Sigmoid colon (tissue), 7 donors: ENCODE data around the gene RAPGEF5. TPM values are rescaled to one million over a fixed set of nuclear protein-coding genes. Genes with fewer than 3 reads are reported as not detected.

Experiments used
- DNase-seq: peaks from one replicate; pipeline ENCODE4 v3.0.0-alpha.2; 2019
- H3K27ac ChIP-seq, 4 donors: fragments of 200-600 bp; sonication (generic); one replicate each; pipeline ENCODE4 v1.5.1; 2016 to 2019; ENCODE audit warnings: mild to moderate bottlenecking in 1 of 4
- H3K27me3 ChIP-seq, 3 donors: fragments of 200-600 bp; sonication (generic); one replicate each; pipeline ENCODE4 v1.5.1; 2019; ENCODE audit warnings: mild to moderate bottlenecking in 1 of 3
- H3K36me3 ChIP-seq, 4 donors: fragments of 200-600 bp; sonication (generic); one replicate each; pipeline ENCODE4 v1.5.1; 2016 to 2019
- H3K4me1 ChIP-seq, 4 donors: fragments of 200-600 bp; sonication (generic); one replicate each; pipeline ENCODE4 v1.5.1; 2017 to 2019
- H3K4me3 ChIP-seq, 4 donors: fragments of 200-600 bp; sonication (generic); one replicate each; pipeline ENCODE4 v1.5.1; 2017 to 2019; ENCODE audit warnings: mild to moderate bottlenecking in 2 of 4, moderate library complexity in 1 of 4
- H3K9me3 ChIP-seq, 4 donors: fragments of 200-600 bp in 3 of 4; sonication (generic) in 3 of 4; one replicate each; pipeline versions ENCODE4 v1.5.1 to v1.6.1; 2013 to 2019
- EP300 ChIP-seq, 4 donors: sonication (generic); formaldehyde crosslinking; IDR thresholded peaks; one replicate each; pipeline ENCODE4 v1.6.1; 2017; ENCODE audit warnings: antibody characterized with exemption in 4 of 4
- POLR2A ChIP-seq, 2 donors: fragments of 450-650 bp; IDR thresholded peaks; one replicate each; pipeline ENCODE4 v1.6.1; 2016; ENCODE audit warnings: antibody characterized with exemption in 2 of 2, mild to moderate bottlenecking in 2 of 2, moderate library complexity in 2 of 2
- POLR2AphosphoS5 ChIP-seq, 4 donors: sonication (generic); formaldehyde crosslinking; IDR thresholded peaks; one replicate each; pipeline ENCODE4 v1.6.1; 2017; ENCODE audit warnings: antibody characterized with exemption in 4 of 4
- WGBS, 2 donors: extraction: QIAGEN DNeasy Blood & Tissue Kit; methylation state at CpG; one replicate each; pipeline ENCODE4 v1.1.7; 2013; 5-methylcytosine and 5-hydroxymethylcytosine counted together
- intact Hi-C: fragments of 100-400 bp; cut with DNase I; formaldehyde crosslinking; loops from one replicate; pipeline ENCODE4 v1.15.1; 2023
- polyA plus RNA-seq, 3 donors: library from polyadenylated mRNA; stranded (reverse); fragments of 200-250 nt; gene quantifications; one replicate each; pipeline ENCODE4 v1.2.3, GENCODE V29; 2013
- total RNA-seq, 4 donors: library from RNA; depleted of rRNA; stranded (reverse); fragments of >200 nt; gene quantifications; one replicate each; pipeline ENCODE4 v1.1.0, GENCODE V29; 2016
- TF ChIP-seq, protein P1 (sequence below), 4 experiments: fragments of 450-650 bp in 3 of 4; fragments of 200-600 bp in 1 of 4; IDR thresholded peaks; one replicate each; pipeline ENCODE4 v1.5.1; 2016 to 2019; ENCODE audit warnings: antibody characterized with exemption in 4 of 4, mild to moderate bottlenecking in 3 of 4, moderate library complexity in 2 of 4
- donor health status: healthy with polysubstance abuse.
- donor health status: Bipolar disorder and iron deficiency.
- donor health status: healthy.

RAPGEF5 gene
- total and polyA plus RNA-seq, 7 donors: 6.0 to 17.9 (median 12.6) TPM

DNA sequence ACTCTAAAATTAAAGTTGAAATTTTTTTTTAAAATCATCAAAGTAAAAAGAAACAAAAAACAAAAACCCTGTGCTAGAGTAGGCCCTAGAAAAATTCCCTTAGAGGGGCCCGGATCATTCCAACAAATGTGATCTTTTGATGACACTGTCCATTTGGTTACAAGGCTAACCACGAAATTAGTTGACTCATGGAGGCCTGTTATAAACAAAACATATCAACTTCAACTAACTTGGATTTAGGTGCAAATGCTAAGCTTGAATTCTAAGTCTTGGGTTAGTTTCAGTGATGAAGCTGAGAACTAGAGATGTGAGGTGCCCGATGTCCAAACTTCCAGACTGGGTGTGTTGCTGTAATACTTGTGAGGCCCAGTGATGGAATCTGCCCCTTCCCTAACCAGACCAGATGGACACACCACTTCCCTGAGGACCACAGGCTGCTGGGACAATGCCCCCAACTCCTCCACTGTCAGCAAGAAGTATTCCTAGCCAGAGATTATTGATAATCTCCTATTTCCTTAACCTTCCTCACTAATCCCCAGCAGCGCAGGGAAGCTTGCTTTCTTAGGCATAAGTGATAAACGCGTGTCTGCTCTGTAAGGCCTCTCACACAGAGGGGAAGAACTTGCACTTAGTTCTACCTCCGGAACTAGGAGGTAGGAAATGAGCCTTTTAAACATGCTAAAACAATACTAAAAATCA lies 108.7 kb downstream of the RAPGEF5 start:
- no peak overlapping the region for H3K27ac ChIP-seq
- TF ChIP-seq POLR2A (IDR thresholded peaks at IDR 0.05) (no peak), POLR2AphosphoS5 (IDR thresholded peaks at IDR 0.05) (no peak), EP300 (IDR thresholded peaks at IDR 0.05) (no peak)
- TF ChIP-seq, protein P1, sequence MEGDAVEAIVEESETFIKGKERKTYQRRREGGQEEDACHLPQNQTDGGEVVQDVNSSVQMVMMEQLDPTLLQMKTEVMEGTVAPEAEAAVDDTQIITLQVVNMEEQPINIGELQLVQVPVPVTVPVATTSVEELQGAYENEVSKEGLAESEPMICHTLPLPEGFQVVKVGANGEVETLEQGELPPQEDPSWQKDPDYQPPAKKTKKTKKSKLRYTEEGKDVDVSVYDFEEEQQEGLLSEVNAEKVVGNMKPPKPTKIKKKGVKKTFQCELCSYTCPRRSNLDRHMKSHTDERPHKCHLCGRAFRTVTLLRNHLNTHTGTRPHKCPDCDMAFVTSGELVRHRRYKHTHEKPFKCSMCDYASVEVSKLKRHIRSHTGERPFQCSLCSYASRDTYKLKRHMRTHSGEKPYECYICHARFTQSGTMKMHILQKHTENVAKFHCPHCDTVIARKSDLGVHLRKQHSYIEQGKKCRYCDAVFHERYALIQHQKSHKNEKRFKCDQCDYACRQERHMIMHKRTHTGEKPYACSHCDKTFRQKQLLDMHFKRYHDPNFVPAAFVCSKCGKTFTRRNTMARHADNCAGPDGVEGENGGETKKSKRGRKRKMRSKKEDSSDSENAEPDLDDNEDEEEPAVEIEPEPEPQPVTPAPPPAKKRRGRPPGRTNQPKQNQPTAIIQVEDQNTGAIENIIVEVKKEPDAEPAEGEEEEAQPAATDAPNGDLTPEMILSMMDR (IDR thresholded peaks at IDR 0.05): no peak
- intact Hi-C loops: no loop called here
- no peak overlapping the region for H3K4me3 ChIP-seq
- H3K27me3 ChIP-seq: no peaks in the 10 kb centered on the region
- H3K9me3 ChIP-seq: peaks cover 0 to 2% (median 0%) of the 10 kb centered on the region in 4 donors
- no peaks in the 10 kb centered on the region for H3K36me3 ChIP-seq
- 93 to 94% methylated on average over 7 of the region's 7 CpGs for WGBS, 2 donors
- H3K4me1 ChIP-seq: no peaks in the 10 kb centered on the region
- no peak for DNase-seq

DNA sequence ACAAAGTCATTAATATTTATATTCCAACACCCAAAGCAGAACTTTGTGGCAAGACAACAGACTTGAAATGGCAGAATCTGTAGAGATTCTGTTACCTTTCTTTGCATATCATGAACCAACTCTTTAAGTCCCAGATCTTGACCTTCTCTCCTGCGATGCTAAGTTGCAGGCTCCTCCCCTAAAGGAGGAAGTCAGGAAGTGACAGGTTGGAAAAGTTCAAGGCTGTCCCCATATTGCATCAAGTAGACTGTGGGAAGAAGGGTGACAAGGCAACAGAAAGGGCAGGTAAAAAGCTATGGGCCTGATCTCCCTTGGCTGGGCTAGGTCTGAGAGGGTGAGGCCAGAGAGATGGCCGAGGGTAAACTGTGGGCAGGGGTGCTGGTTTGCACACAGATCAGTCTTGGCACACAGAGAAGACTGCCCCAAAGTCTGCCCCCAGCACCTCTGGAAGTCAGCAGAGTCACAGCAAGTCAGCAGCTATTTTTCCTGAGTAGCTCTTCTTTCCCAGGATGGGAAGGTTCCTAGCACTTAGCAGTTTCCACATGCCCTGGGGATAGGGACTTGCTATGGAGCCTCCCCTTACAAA lies 115.1 kb downstream of the RAPGEF5 start:
- TF ChIP-seq, protein P1 (IDR thresholded peaks at IDR 0.05): no peak
- TF ChIP-seq POLR2AphosphoS5 (IDR thresholded peaks at IDR 0.05) (no peak), EP300 (IDR thresholded peaks at IDR 0.05) (no peak), POLR2A (IDR thresholded peaks at IDR 0.05) (no peak)
- H3K36me3 ChIP-seq: no peaks in the 10 kb centered on the region
- WGBS, 2 donors: 72 to 89% methylated on average over 2 of the region's 2 CpGs
- no peak overlapping the region for H3K27ac ChIP-seq
- H3K4me3 ChIP-seq: no peak overlapping the region
- no peaks in the 10 kb centered on the region for H3K27me3 ChIP-seq
- no peak for DNase-seq
- peaks cover 0 to 2% (median 0%) of the 10 kb centered on the region in 4 donors for H3K9me3 ChIP-seq
- no peaks in the 10 kb centered on the region for H3K4me1 ChIP-seq
- intact Hi-C loops: no loop called here

DNA sequence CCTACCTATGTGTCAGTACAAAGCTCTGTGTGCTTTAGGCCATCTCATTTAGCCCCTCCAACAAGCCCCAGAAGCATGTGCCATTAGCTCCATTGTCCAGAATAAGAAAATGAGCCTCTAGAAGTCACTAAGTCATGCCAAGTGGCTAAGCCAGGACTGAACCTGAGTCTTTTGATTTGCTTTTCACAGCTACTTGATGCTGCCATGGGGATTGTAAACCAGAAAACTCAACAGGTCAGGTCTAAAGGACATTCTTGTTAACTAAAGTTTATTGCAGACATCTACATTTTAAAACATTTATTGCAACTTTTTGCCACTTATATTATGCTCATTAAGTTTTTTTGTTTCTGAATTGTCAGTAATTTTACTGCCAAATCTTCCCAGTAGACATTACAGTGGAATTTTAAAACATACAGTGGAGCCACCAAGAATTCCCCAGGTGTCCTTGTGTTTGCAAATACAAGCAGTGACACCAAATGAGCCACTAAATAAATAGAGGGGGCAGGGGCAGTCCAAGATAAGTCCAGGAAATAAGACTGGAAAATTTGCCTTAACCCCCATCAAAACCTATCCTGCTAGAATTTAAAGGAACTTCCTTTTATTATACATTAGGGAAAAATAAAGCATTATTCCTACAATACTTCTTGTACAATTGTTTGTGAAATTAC lies 115.9 kb downstream of the RAPGEF5 start:
- peaks cover 0 to 1% (median 0%) of the 10 kb centered on the region in 4 donors for H3K9me3 ChIP-seq
- no peaks in the 10 kb centered on the region for H3K27me3 ChIP-seq
- H3K4me1 ChIP-seq: no peaks in the 10 kb centered on the region
- TF ChIP-seq EP300 (IDR thresholded peaks at IDR 0.05) (no peak), POLR2A (IDR thresholded peaks at IDR 0.05) (no peak), POLR2AphosphoS5 (IDR thresholded peaks at IDR 0.05) (no peak)
- TF ChIP-seq, protein P1 (IDR thresholded peaks at IDR 0.05): no peak
- DNase-seq: no peak
- no peak overlapping the region for H3K4me3 ChIP-seq
- intact Hi-C loops: no loop called here
- no peaks in the 10 kb centered on the region for H3K36me3 ChIP-seq
- no peak overlapping the region for H3K27ac ChIP-seq

DNA sequence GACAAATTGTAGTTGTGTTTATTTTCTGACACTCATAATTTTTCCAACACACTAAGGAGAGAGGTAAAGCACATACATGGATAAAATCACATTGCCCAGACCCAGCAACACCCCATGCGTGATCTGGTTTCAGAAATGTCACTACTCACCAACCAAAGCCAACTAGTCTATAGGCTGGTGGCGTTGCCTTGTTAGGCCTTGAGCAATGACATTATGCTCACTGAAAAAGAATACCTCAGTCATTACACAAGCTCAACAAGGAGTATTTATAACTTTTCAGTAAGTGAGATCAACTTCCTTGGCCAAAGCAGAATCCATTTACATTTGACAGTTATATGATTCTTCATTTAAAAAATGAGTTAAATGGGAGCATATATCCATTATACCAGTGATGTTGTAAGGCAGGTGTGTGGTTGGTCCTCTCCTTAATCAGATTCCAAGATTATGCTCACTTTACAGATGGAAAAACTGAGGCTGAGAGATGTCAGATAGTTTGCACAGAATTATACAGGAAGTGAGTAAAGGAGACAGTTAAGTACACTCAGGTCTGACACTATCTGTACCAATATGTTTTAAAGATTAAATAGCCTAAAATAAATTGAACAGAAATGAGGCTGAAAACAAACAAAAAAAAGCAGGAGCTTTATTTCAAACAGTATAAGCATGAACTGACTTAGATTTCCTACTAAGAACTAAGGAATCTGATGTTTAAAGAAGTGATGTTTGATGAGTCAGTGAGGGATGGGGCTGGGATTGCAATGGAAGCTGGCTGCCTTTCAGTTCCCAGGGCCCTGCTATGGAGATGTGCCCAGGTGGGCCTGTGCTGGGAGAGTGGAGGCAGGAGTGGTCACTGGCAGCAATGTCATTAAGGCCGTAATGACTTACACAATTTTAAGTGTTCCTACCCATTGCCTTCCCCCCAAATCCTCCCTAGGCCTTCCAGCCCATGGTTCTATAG lies 118.3 kb downstream of the RAPGEF5 start:
- TF ChIP-seq EP300 (IDR thresholded peaks at IDR 0.05) (no peak), POLR2AphosphoS5 (IDR thresholded peaks at IDR 0.05) (no peak), POLR2A (IDR thresholded peaks at IDR 0.05) (no peak)
- TF ChIP-seq, protein P1 (IDR thresholded peaks at IDR 0.05): no peak
- WGBS, 2 donors: 94% methylated on average over 3 of the region's 3 CpGs
- Histone ChIP-seq H3K4me3 (no peak overlapping the region), H3K27ac (no peak overlapping the region), H3K27me3 (no peaks in the 10 kb centered on the region), H3K4me1 (no peaks in the 10 kb centered on the region), H3K9me3 (no peaks in the 10 kb centered on the region), H3K36me3 (no peaks in the 10 kb centered on the region)
- intact Hi-C loops: no loop called here
- DNase-seq: no peak
